Activated effector memory CD4-positive, alpha-beta T cell treated with Interleukin-2 at 50 U/mL for 16 hours (primary cell): ENCODE data around the gene FAM83B.
"Not testable (repeated sequence)": the region's sequence is repeated elsewhere in the genome, so short reads cannot be mapped to it uniquely, and the experiment has no call there.

Source experiments
- DNase-seq: peaks from one replicate; pipeline ENCODE4 v3.0.0-alpha.2; 2020

FAM83B gene

DNA sequence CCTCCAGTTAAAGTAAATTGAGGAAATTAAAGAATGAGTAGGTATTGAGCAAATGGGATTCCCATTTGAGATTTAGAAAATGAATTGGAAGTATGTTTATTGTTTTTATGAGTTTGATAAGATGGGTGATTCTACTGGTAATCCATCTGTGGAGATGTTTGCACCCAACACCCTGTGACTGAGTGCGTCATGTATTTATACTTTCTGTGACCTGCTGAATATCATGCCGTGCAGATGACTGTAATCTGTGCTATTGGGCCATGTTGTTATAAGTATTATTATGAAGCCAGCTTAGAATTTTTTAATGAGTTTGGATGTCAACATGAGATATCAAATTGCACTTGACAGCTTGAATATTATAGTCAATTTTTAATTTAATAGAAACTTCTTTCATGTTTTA lies 17.7 kb downstream of the FAM83B start:
- DNase-seq: no peak

DNA sequence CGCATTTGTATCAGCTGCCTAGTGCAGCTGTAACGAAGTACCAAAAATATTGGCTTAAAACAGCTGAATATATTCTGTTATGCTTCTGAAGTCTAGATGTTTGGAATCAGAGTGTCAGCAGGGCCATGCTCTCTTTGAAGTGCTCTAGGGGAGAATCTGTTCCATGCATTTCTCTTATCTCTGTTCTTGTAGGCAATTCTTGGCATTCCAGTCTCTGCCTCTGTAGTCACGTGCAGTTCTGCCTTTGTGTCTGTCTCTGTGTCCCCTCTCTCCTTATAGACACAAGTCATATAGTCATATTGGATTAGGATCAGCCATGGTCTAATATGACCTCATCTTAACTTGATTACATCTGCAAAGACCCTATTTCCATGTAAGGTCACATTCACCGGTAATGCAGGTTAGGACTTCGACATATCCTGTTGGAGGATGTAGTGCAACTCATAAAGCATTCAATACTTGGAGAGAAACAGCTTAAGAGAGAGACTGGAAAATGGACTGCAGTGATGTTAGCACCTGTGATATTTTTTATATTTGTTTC lies 18.6 kb downstream of the FAM83B start:
- no peak for DNase-seq

DNA sequence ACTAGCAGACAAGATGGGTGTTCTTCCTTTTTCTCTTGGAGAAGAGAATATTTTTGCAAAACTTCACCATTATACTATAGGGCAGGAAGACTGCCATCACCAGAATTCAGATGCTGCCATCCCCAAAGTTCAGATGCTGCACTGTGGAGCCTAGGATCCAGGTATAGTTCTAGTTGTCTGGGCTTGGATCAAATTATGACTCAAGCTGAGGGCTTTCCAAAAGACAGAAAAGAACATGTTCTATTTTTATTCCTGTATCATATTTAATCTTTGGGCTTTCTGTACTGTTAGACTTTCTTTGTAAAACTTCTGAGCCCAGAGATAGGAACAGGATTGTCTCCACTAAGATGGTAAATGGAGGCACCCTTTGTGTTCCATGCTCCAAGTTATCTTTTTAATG lies 22.0 kb downstream of the FAM83B start:
- no peak for DNase-seq

- DNase-seq: no peak
These were observed 27.0 kb downstream of the FAM83B start for GRCh38 chr6:54873599-54873998.

DNA sequence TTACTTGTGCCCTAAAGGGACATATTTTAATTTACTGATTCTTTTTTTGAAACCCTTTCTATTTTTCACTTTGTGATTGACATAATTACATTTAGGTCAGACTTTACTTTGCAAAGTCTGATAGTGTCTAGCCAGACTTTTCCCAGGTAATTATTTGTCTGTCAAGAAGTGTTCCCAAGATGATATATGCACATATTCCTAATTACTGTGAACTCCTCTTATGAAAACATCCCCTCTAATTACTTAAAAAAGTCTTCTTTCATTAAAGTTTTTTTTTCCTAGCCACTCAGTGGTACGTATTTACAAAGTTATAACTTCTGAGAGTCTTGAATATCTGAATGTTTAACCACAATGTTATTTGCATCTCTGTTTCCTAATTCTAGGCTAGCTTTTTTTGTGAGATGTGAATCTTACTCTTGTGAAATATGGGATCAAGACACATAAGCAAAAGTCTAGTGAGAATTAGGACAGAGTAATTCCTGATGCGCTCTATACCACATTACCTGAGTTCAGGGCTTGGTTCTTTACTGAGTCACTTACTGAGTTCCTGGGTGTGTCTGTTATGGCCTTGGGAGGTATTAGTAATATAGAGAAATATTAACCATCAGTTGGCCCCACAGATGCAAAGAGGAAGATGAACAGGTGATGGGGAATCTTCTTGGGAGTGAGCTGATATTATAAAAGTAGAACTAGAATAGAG lies 27.9 kb downstream of the FAM83B start:
- DNase-seq: no peak

- DNase-seq: no peak
These were observed 29.0 kb downstream of the FAM83B start for GRCh38 chr6:54875539-54875938.

DNA sequence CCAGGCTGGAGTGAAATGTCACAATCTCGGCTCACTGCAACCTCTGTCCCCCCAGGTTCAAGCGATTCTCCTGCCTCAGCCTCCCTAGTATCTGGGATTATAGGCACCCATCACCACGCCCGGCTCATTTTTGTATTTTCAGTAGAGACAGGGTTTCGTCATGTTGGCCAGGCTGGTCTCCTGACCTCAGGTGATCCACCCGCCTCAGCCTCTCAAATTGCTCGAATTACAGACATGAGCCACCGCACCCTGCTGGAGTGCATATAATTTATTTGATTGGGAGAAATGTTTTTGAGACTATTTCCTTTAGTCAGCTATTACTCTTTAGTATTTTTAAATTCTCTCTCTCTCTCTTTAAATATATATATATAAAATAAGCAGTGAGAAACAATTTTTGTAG lies 29.8 kb downstream of the FAM83B start:
- DNase-seq: no peak

DNA sequence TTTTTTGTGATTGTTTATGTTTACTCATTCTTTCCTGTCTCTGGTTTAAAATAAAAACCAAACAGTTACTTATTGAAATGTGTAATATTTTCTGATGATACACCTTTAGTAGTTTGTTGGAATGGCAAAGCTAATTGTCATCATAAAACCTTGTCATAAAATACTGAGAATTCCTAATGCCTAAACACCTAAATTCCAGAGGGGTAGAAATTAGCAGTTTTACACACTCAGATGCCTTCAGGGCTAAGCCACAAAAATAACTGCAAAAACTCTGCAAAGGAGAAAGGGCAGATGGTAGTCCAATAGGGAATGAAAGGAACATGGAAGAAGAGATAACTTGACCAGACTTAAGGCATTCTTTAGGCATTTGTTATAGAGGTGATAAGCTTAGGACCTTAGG lies 30.3 kb downstream of the FAM83B start:
- DNase-seq: no peak

DNA sequence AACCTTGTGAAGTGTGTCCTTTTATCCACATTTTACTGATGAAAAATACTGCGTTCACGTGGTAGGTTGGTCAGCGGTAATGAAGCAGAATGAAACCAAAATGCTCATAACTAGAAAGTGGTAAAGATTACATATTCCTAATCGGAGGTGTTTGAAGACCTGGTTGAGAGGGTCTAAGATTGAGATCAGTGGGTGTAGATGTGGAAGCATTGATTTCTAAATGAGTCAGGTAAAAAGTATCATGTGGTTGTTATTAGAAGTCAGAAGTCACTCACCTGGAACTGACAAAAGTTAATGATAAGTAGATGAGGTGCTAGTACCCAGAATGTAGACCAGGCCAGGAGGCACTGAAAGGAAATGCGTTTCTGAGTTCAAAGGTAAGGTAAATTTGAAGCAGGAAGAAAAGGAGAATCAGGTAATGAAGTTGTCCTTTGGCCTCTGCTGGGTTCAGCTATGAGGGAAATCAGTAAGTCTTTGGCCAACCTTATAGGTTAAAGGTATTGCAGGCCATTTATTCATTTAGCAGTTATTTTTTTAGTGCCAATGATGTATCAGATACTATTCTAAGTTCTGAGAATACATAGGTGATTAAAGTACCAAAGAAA lies 31.2 kb downstream of the FAM83B start:
- DNase-seq: no peak

DNA sequence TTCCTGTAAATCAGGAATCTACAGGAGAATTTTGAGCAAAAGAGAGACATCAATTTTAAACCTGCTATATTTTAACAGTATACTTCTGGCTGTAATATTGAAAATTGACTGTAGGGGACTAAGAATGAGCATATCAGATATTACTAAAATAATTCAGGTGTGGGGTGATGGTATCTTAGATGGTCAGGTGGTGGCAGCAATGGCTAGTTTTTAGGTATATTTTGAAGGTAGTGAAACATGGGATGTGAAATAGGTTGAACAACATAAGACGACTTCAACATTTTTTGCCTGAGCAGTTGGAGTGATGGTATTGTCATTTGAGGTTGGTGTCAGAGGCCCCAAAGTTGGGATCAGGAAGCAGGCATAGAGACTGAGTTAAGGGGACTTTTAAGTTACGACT lies 32.1 kb downstream of the FAM83B start:
- DNase-seq: no peak

- no peak for DNase-seq
These were observed 32.8 kb downstream of the FAM83B start for GRCh38 chr6:54879188-54879985.

DNA sequence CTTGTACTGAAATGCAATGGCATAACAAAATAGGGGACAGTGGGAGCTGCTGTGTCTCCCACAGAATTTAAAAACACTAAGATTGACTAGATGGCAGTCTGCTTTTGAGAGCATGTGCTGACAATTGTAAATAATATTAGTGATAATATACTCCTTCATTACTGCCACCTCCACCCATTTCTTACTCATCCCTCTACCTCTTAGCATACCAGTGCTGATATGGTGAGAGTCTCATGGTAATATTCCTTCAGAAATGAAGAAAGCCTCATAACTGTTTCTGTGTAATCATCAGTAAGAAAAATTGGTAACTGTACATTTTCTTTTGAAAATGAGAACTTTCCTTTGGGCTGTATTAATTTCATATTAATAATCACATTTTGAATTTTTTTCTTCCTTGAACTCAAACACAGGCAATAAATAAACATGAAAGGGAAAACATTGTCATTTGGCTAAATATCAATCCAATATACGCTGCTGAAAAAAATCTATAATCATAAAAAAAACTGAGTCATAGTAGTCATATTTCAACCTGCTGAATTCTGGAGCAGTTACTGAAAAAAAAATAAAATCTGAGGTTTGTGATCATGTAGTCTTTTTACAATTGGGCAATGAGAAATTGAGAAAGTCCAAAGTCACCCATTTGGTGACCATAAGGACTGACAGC lies 34.6 kb downstream of the FAM83B start:
- no peak for DNase-seq

DNA sequence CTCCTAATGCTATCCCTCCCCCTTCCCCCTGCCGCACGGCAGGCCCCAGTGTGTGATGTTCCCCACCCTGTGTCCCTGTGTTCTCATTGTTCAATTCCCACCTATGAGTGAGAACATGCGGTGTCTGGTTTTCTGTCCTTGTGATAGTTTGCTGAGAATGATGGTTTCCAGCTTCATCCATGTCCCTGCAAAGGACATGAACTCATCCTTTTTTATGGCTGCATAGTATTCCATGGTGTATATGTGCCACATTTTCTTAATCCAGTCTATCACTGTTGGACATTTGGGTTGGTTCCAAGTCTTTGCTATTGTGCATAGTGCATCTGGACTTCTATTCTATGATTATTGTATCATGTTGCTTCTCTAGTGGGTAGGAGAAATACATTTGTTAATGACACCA lies 35.3 kb downstream of the FAM83B start:
- DNase-seq: not testable (repeated sequence)

DNA sequence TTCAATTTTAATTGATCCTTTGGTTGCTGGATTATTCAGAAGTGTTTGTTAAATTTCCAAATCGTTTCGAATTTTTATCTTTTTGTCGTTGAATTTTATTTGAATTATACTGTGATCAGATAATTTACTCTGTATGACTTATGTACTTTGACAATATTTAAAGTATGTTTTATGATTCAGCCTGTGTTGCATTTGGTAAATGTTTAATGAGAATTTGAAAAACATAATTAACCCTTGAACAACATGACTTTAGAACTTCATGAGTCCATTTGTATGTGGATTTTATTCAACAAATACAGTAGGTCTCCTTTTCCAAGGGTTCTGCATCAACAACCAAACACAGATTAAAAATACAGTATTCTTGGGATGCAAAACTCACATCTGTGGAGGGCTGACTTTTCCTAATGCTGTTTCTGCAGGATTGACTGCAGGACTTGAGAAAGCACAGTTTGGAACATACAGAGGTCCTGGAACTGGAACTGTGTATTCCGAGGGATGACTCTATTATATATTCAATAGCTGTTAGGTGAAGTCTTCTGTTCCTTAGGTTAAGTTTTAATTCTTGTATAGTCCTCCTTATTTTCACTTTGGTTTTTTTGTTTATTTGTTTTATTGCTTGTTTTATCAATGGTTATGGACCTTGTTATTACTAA lies 40.5 kb downstream of the FAM83B start:
- no peak for DNase-seq

DNA sequence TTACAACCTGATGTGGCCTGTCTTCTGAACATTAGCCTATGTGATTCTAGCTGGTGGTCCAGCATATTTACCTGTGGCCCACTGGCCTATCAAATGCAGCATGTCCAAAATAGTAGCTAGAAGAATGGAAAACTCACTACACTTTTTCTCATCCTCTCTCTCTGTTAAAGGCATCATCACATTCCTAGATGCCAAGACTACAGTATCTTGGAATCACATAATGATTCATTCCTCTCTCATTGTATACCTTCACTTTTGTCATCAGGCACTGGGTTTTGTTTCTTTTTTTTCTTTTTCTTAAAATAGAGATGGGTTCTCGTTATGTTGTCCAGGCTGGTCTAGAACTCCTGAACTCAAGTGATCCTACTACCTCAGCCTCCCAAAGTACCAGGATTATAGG lies 45.0 kb downstream of the FAM83B start:
- no peak for DNase-seq

DNA sequence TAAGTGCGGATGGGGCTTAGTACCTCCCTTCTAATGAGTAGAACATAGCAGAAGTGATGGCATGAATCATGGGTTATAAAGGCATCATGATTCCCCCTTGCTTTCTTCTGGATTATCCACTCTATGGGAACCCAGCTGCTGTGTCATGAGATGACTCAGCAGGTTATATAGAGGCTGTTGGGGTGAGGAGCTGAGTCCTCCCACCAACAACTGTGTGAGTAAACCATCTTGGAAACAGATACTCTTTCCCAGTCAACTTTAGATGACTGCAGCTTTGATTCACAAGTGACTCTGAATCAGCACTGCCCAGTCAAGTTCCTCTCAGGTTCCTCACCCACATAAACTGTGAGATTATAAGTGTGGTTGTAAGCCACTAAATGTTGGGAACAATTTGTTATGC lies 46.3 kb downstream of the FAM83B start:
- DNase-seq: no peak

GRCh38 chr6:54893818-54894217 lies 47.2 kb downstream of the FAM83B start:
- no peak for DNase-seq

GRCh38 chr6:54896302-54896701 lies 49.7 kb downstream of the FAM83B start:
- no peak for DNase-seq

GRCh38 chr6:54897462-54898189 lies 51.1 kb downstream of the FAM83B start:
- no peak for DNase-seq

DNA sequence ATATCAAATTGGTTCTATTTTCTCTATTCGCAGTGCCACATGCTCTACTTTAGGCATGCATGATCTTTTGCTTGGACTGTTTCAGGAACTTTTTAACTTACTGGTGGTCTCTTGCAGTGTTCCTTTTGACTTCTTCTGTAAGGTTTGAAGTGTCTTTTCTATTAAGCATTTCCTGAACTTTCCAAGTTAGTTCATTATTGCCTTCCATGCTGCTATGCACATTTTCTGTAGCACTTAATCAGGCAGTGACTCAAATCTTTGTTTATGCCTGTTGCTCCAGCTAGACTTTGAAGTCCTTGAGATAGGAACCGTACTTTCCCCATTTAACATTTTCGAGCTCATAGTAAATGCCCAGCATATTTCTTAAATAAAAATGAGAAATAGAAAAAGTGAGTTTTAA lies 52.2 kb downstream of the FAM83B start:
- DNase-seq: no peak

- DNase-seq: no peak
These were observed 52.9 kb downstream of the FAM83B start for GRCh38 chr6:54899442-54899841.

DNA sequence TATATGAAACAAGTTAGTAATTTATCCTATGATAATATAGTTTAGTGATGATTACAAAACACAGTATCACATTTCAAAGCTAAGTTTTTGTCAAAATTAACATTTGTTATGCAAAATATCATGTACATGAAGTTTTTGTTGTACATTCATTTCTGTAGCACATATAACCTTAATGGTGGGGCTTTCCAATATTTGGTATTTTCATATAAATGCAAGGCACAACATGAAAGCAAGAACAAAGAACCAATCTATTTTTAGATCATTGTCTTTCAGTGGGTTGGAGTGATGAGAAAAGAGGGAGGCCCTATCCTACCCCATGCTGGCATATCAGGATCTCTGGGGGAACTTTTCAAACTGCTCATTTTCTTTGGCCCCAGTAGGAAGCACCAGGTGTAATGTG lies 53.4 kb downstream of the FAM83B start:
- no peak for DNase-seq
